GM12891 (cell line): ENCODE data around the gene SHE.

Source experiments
- POLR2A ChIP-seq: IDR thresholded peaks from 2 replicates; pipeline ENCODE4 v1.6.1; 2011; ENCODE audit warnings: low read depth, low read length, control low read depth
- POLR2AphosphoS5 ChIP-seq: IDR thresholded peaks from 2 replicates; pipeline ENCODE4 v1.6.1; 2011; ENCODE audit warnings: low read depth, low read length, control low read depth
- SPI1 ChIP-seq: IDR thresholded peaks from 2 replicates; pipeline ENCODE4 v1.6.1; 2011; ENCODE audit warnings: low read depth, low read length, control low read depth
- TAF1 ChIP-seq: IDR thresholded peaks from 2 replicates; pipeline ENCODE4 v1.6.1; 2011; ENCODE audit warnings: low read depth, low read length, control low read depth

- TF ChIP-seq POLR2A (no peak), TAF1 (no peak), POLR2AphosphoS5 (no peak), SPI1 (no peak)
Measured at GRCh38 chr1:154454386-154455120, 47.7 kb downstream of the SHE start.
